ENCODE data around the gene NKX1-1.

The NKX1-1 gene

GRCh38 chr4:1405636-1406393 is 427 bp downstream of the NKX1-1 start:
- no peak overlapping the region for H3K14ac ChIP-seq (ENCODE audit: low read length in 2 of 2)
- H3K4me1 ChIP-seq (ENCODE audit: control insufficient read depth, insufficient read depth, low read depth, low read length) = peaks cover 11% of the 10 kb centered on the region
- no peak overlapping the region for H2BK12ac ChIP-seq (ENCODE audit: low read length in 2 of 2)
- H3K4me2 ChIP-seq (ENCODE audit: low read length, poor library complexity, severe bottlenecking) = no peak overlapping the region
- H2AK5ac ChIP-seq (ENCODE audit: low read length, severe bottlenecking) = no peak overlapping the region
- peaks cover 78 to 93% of the 10 kb centered on the region in 2 experiments for H3K27me3 ChIP-seq (ENCODE audit: control insufficient read depth in 1 of 2, insufficient read depth in 1 of 2, low read length in 2 of 2)
- peaks cover 9% of the 10 kb centered on the region for H3K9me3 ChIP-seq (ENCODE audit: control insufficient read depth, low read length)
- no peaks in the 10 kb centered on the region for H3K79me1 ChIP-seq (replicated peaks; ENCODE audit: low read length, poor library complexity, severe bottlenecking)
- no peak overlapping the region for H2BK5ac ChIP-seq (ENCODE audit: low read depth, low read length, poor library complexity, severe bottlenecking)
- H2BK120ac ChIP-seq (ENCODE audit: low read depth, low read length) = peak overlapping the region; percentile 5
- no peak for DNase-seq
- WGBS = 27% methylated on average over 56 of the region's 90 CpGs
- no peak overlapping the region for H3K4ac ChIP-seq (ENCODE audit: low read depth in 1 of 2, low read length in 2 of 2)
- no peak overlapping the region for H4K8ac ChIP-seq (ENCODE audit: low read length)
- no peak overlapping the region for H2AFZ ChIP-seq (ENCODE audit: low read depth, low read length)
- no peak overlapping the region for H3K27ac ChIP-seq (ENCODE audit: low read length, poor library complexity, severe bottlenecking)
- no peak overlapping the region for H2BK15ac ChIP-seq (ENCODE audit: low read depth, poor library complexity, severe bottlenecking)
- H3K9ac ChIP-seq (ENCODE audit: low read length) = no peak overlapping the region
- no peak overlapping the region for H3K23ac ChIP-seq (ENCODE audit: low read length in 2 of 2)
- no peak overlapping the region for H4K91ac ChIP-seq (ENCODE audit: low read length)
- H3K36me3 ChIP-seq (ENCODE audit: control insufficient read depth in 1 of 2, insufficient read depth in 2 of 2, low read depth in 1 of 2, low read length in 2 of 2) = no peaks in the 10 kb centered on the region
- H3K4me3 ChIP-seq (ENCODE audit: insufficient read depth in 1 of 2, low read depth in 1 of 2, low read length in 2 of 2) = no peak overlapping the region
- no peak overlapping the region for H3K18ac ChIP-seq (ENCODE audit: low read depth in 1 of 2, low read length in 2 of 2)

DNA sequence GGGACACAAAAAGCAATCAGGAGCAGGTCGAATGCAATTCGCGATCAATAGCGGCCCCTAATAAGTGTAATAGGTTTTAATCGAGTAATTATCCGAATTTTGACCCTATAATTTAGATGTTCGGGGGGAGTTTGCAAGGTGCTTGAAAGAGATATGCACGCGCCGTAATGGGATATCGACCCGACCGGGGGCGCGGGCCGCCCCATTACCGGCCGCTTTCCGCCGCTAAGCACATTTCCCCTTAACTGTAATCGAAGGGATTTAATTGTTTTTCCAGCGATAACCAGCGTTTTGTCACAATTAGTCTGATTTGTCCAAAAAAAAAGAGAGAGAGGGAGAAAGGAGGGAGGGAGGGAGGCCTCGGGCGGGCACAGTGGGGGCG is 997 bp downstream of the NKX1-1 start:
- peaks cover 11% of the 10 kb centered on the region for H3K4me1 ChIP-seq (ENCODE audit: control insufficient read depth, insufficient read depth, low read depth, low read length)
- no peaks in the 10 kb centered on the region for H3K79me1 ChIP-seq (replicated peaks; ENCODE audit: low read length, poor library complexity, severe bottlenecking)
- no peak overlapping the region for H3K18ac ChIP-seq (ENCODE audit: low read depth in 1 of 2, low read length in 2 of 2)
- H2AK5ac ChIP-seq (ENCODE audit: low read length, severe bottlenecking) = no peak overlapping the region
- peaks cover 9% of the 10 kb centered on the region for H3K9me3 ChIP-seq (ENCODE audit: control insufficient read depth, low read length)
- H3K14ac ChIP-seq (ENCODE audit: low read length in 2 of 2) = no peak overlapping the region
- no peak overlapping the region for H3K27ac ChIP-seq (ENCODE audit: low read length, poor library complexity, severe bottlenecking)
- no peak overlapping the region for H3K4me2 ChIP-seq (ENCODE audit: low read length, poor library complexity, severe bottlenecking)
- no peak overlapping the region for H2BK12ac ChIP-seq (ENCODE audit: low read length in 2 of 2)
- H2BK15ac ChIP-seq (ENCODE audit: low read depth, poor library complexity, severe bottlenecking) = no peak overlapping the region
- no peak overlapping the region for H2BK5ac ChIP-seq (ENCODE audit: low read depth, low read length, poor library complexity, severe bottlenecking)
- H2BK120ac ChIP-seq (ENCODE audit: low read depth, low read length) = no peak overlapping the region
- no peak overlapping the region for H4K91ac ChIP-seq (ENCODE audit: low read length)
- WGBS = 42% methylated on average over 23 of the region's 26 CpGs
- peaks cover 81 to 94% of the 10 kb centered on the region in 2 experiments for H3K27me3 ChIP-seq (ENCODE audit: control insufficient read depth in 1 of 2, insufficient read depth in 1 of 2, low read length in 2 of 2)
- no peak overlapping the region for H4K8ac ChIP-seq (ENCODE audit: low read length)
- H3K4ac ChIP-seq (ENCODE audit: low read depth in 1 of 2, low read length in 2 of 2) = no peak overlapping the region
- H3K4me3 ChIP-seq (ENCODE audit: insufficient read depth in 1 of 2, low read depth in 1 of 2, low read length in 2 of 2) = no peak overlapping the region
- H3K36me3 ChIP-seq (ENCODE audit: control insufficient read depth in 1 of 2, insufficient read depth in 2 of 2, low read depth in 1 of 2, low read length in 2 of 2) = no peaks in the 10 kb centered on the region
- no peak overlapping the region for H2AFZ ChIP-seq (ENCODE audit: low read depth, low read length)
- H3K9ac ChIP-seq (ENCODE audit: low read length) = no peak overlapping the region
- DNase-seq = no peak
- no peak overlapping the region for H3K23ac ChIP-seq (ENCODE audit: low read length in 2 of 2)

- H2BK5ac ChIP-seq (ENCODE audit: low read depth, low read length, poor library complexity, severe bottlenecking) = no peak overlapping the region
- no peak overlapping the region for H4K91ac ChIP-seq (ENCODE audit: low read length)
- WGBS = 38% methylated on average over 54 of the region's 54 CpGs
- H3K27me3 ChIP-seq (ENCODE audit: control insufficient read depth in 1 of 2, insufficient read depth in 1 of 2, low read length in 2 of 2) = peaks cover 76 to 94% of the 10 kb centered on the region in 2 experiments
- H3K4me2 ChIP-seq (ENCODE audit: low read length, poor library complexity, severe bottlenecking) = no peak overlapping the region
- H2AK5ac ChIP-seq (ENCODE audit: low read length, severe bottlenecking) = no peak overlapping the region
- H3K9me3 ChIP-seq (ENCODE audit: control insufficient read depth, low read length) = peaks cover 9% of the 10 kb centered on the region
- no peaks in the 10 kb centered on the region for H3K36me3 ChIP-seq (ENCODE audit: control insufficient read depth in 1 of 2, insufficient read depth in 2 of 2, low read depth in 1 of 2, low read length in 2 of 2)
- no peak overlapping the region for H2BK12ac ChIP-seq (ENCODE audit: low read length in 2 of 2)
- no peak overlapping the region for H3K9ac ChIP-seq (ENCODE audit: low read length)
- no peak overlapping the region for H3K4ac ChIP-seq (ENCODE audit: low read depth in 1 of 2, low read length in 2 of 2)
- no peak for DNase-seq
- H3K4me3 ChIP-seq (ENCODE audit: insufficient read depth in 1 of 2, low read depth in 1 of 2, low read length in 2 of 2) = no peak overlapping the region
- H3K4me1 ChIP-seq (ENCODE audit: control insufficient read depth, insufficient read depth, low read depth, low read length) = peaks cover 11% of the 10 kb centered on the region
- no peak overlapping the region for H4K8ac ChIP-seq (ENCODE audit: low read length)
- H3K23ac ChIP-seq (ENCODE audit: low read length in 2 of 2) = no peak overlapping the region
- H3K14ac ChIP-seq (ENCODE audit: low read length in 2 of 2) = no peak overlapping the region
- H3K18ac ChIP-seq (ENCODE audit: low read depth in 1 of 2, low read length in 2 of 2) = no peak overlapping the region
- no peak overlapping the region for H2BK120ac ChIP-seq (ENCODE audit: low read depth, low read length)
- H2BK15ac ChIP-seq (ENCODE audit: low read depth, poor library complexity, severe bottlenecking) = no peak overlapping the region
- no peak overlapping the region for H3K27ac ChIP-seq (ENCODE audit: low read length, poor library complexity, severe bottlenecking)
- H3K79me1 ChIP-seq (replicated peaks; ENCODE audit: low read length, poor library complexity, severe bottlenecking) = no peaks in the 10 kb centered on the region
- H2AFZ ChIP-seq (ENCODE audit: low read depth, low read length) = no peak overlapping the region
Measured at GRCh38 chr4:1404573-1405253, 1.5 kb downstream of the NKX1-1 start.

Measured in mesenchymal stem cell (in vitro differentiated cells and primary cell).